T-helper 17 cell (primary cell): ENCODE data around the gene IL31. TPM values are rescaled to one million over a fixed set of nuclear protein-coding genes. Genes with fewer than 3 reads are reported as not detected.
"Not testable (repeated sequence)": the region's sequence is repeated elsewhere in the genome, so short reads cannot be mapped to it uniquely, and the experiment has no call there.

Experiments used
- ATAC-seq: fragments of 150-1000 bp; cut with Tn5 transposase; 2 replicates; pipeline ENCODE4 v1.10.0; 2021; ENCODE audit warnings: mild to moderate bottlenecking, moderate library complexity
- DNase-seq, 3 donors: peaks; one replicate each; pipeline versions ENCODE4 v3.0.0 to v3.0.0-alpha.2; 2020 to 2021
- H3K9me3 ChIP-seq: one replicate; pipeline ENCODE4 v1.7.0; 2013; ENCODE audit warnings: low read length, mild to moderate bottlenecking; ENCODE audit not compliant: control insufficient read depth, poor library complexity, severe bottlenecking
- H3K27ac Mint-ChIP-seq: one replicate; pipeline ENCODE4 v1.8.0; 2022; ENCODE audit warnings: mild to moderate bottlenecking, moderate library complexity, mixed read lengths
- H3K27me3 Mint-ChIP-seq: one replicate; pipeline ENCODE4 v1.8.0; 2022; ENCODE audit warnings: mixed read lengths
- H3K36me3 Mint-ChIP-seq: one replicate; pipeline ENCODE4 v1.8.0; 2022; ENCODE audit warnings: low read depth, mixed read lengths
- H3K4me1 Mint-ChIP-seq: one replicate; pipeline ENCODE4 v1.8.0; 2022; ENCODE audit warnings: mild to moderate bottlenecking, mixed read lengths
- H3K4me3 Mint-ChIP-seq: one replicate; pipeline ENCODE4 v1.8.0; 2022; ENCODE audit warnings: mild to moderate bottlenecking, moderate library complexity, mixed read lengths
- total RNA-seq, 4 donors: library from RNA in 2 of 4; stranded (reverse) in 2 of 4; gene quantifications; one replicate each; pipeline ENCODE4 v1.2.3 and lab custom pipeline; 2022 to 2026

The IL31 gene
- not detected for total RNA-seq
- total RNA-seq (lab: John Stamatoyannopoulos, UW), result 0 reads per million in 2 donors

DNA sequence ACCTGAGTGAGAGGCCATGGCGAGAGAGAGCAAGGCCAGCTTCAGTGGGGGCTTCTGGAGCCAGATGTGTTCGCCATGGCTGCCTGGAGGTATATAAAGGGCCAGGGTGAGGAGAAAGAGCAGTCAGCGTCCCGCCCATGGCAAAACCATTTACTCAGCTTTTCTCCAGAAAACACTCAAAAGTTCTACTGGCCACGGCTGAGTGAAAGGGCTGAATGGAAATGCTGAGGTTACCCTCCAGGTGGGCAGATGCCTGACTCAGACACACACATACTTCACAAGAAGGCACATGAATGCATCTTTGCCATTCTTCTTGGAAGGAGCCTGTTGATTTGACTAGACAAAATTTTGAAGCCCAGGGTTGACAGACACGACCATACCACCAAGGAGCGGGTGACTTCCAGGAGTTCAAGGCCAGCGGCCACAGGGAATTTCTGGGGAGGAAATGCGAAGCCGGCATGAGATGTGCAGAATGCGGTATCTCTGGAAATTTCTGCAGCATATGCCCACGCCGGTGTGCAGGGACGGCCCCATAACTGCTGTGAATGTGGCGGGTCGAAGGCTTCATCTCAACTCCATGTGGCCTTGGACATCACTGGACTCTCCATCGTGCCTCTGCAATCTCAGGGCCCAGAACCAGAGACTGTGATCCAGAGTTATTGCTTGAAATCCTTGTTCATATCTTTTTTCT, at the start of gene IL31:
TSS of gene IL31 (minus strand) at position 67 of the 691 bp plus-strand sequence. CDS start at position 18, 49 bp downstream.
- DNase-seq (no peak), ATAC-seq (no peak)
- Mint-ChIP-seq H3K4me1 (no peaks in the 10 kb centered on the region), H3K4me3 (no peak within 1 kb of the TSS), H3K27ac (no peak within 1 kb of the TSS), H3K27me3 (peaks cover 41% of the 10 kb centered on the region), H3K36me3 (no peaks in the 10 kb centered on the region)
- H3K9me3 ChIP-seq, result no peaks in the 10 kb centered on the region

GRCh38 chr12:122216445-122216844, 42.4 kb upstream of the IL31 start:
- Mint-ChIP-seq H3K36me3 (peaks cover 4% of the 10 kb centered on the region), H3K4me3 (no peak overlapping the region), H3K27ac (no peak overlapping the region), H3K27me3 (no peaks in the 10 kb centered on the region), H3K4me1 (peaks cover 2% of the 10 kb centered on the region)
- no peaks in the 10 kb centered on the region for H3K9me3 ChIP-seq
- no peak for DNase-seq
- no peak for ATAC-seq

- H3K27me3 Mint-ChIP-seq, result no peaks in the 10 kb centered on the region
- DNase-seq, result no peak
- H3K27ac Mint-ChIP-seq, result no peak overlapping the region
- no peak for ATAC-seq
- no peaks in the 10 kb centered on the region for H3K9me3 ChIP-seq
- peaks cover 2% of the 10 kb centered on the region for H3K4me1 Mint-ChIP-seq
- peaks cover 4% of the 10 kb centered on the region for H3K36me3 Mint-ChIP-seq
- no peak overlapping the region for H3K4me3 Mint-ChIP-seq
These were observed 41.8 kb upstream of the IL31 start for GRCh38 chr12:122215771-122216170.

GRCh38 chr12:122208073-122208820, 34.2 kb upstream of the IL31 start:
- Mint-ChIP-seq H3K27me3 (peaks cover 6% of the 10 kb centered on the region), H3K27ac (peak overlapping the region; percentile 86), H3K4me1 (peaks cover 14% of the 10 kb centered on the region), H3K36me3 (peaks cover 3% of the 10 kb centered on the region), H3K4me3 (peak overlapping the region; percentile 41)
- no peaks in the 10 kb centered on the region for H3K9me3 ChIP-seq
- DNase-seq, result no peak
- ATAC-seq, result no peak

- H3K36me3 Mint-ChIP-seq, result peaks cover 3% of the 10 kb centered on the region
- no peak overlapping the region for H3K27ac Mint-ChIP-seq
- H3K9me3 ChIP-seq, result no peaks in the 10 kb centered on the region
- no peak overlapping the region for H3K4me3 Mint-ChIP-seq
- no peak for ATAC-seq
- no peak for DNase-seq
- peaks cover 6% of the 10 kb centered on the region for H3K27me3 Mint-ChIP-seq
- H3K4me1 Mint-ChIP-seq, result peaks cover 17% of the 10 kb centered on the region
These were observed 33.4 kb upstream of the IL31 start for GRCh38 chr12:122207391-122207790.

- Mint-ChIP-seq H3K36me3 (peaks cover 3% of the 10 kb centered on the region), H3K27me3 (peaks cover 6% of the 10 kb centered on the region), H3K27ac (peak overlapping the region; percentile 88), H3K4me3 (no peak overlapping the region), H3K4me1 (peaks cover 17% of the 10 kb centered on the region)
- no peaks in the 10 kb centered on the region for H3K9me3 ChIP-seq
- DNase-seq (no peak), ATAC-seq (no peak)
These were observed 33.0 kb upstream of the IL31 start for GRCh38 chr12:122206976-122207375.

GRCh38 chr12:122206111-122206881, 32.3 kb upstream of the IL31 start:
- peaks cover 6% of the 10 kb centered on the region for H3K27me3 Mint-ChIP-seq
- peaks cover 3% of the 10 kb centered on the region for H3K36me3 Mint-ChIP-seq
- peak overlapping the region; percentile 88 for H3K27ac Mint-ChIP-seq
- ATAC-seq (no peak), DNase-seq (no peak)
- H3K4me3 Mint-ChIP-seq, result peak overlapping the region; percentile 86
- H3K9me3 ChIP-seq, result no peaks in the 10 kb centered on the region
- H3K4me1 Mint-ChIP-seq, result peaks cover 17% of the 10 kb centered on the region

DNA sequence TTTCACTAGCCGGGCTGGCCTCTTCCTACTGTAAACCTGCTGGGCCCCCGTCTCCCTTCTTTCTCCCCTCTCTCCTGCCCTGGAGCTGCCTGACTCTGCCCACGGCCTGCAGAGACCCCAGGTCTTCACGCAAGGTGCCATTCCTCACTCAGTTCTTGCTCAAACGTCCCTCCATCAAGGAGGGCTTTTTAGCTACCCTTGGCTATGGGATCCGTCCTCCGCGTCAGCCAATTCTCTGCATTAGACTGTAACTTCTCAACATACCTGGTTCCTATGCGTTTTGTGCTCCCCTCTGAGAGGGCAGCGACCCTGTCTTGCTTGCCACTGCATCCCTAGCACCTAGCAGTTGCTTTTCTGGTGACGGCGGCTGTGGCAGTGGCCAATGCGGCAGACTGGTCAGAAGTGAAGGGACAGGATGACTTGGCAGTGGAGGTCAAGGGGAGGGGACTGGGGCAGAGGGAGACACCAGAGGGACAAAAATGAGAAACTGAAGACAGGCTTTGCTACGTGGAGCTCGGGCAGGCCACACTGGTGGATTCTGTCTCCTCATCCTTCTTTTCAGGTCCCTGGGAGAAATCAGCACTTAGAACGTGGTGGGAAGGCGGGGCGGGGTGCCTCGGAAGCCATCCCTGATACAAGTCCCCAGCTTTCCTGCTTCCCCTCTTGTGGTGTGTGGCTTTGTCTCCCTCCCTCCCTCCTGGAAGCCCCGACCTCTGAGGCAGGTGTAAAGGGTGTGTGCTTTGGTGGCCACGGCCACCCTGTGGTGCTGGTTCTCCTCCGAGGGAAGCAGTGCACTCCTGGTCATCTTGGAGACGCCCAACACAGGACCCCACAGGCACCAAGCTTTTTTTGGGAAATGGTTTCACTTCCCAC, 31.3 kb upstream of the IL31 start:
- peak overlapping the region; percentile 88 for H3K27ac Mint-ChIP-seq
- DNase-seq (no peak), ATAC-seq (no peak)

DNA sequence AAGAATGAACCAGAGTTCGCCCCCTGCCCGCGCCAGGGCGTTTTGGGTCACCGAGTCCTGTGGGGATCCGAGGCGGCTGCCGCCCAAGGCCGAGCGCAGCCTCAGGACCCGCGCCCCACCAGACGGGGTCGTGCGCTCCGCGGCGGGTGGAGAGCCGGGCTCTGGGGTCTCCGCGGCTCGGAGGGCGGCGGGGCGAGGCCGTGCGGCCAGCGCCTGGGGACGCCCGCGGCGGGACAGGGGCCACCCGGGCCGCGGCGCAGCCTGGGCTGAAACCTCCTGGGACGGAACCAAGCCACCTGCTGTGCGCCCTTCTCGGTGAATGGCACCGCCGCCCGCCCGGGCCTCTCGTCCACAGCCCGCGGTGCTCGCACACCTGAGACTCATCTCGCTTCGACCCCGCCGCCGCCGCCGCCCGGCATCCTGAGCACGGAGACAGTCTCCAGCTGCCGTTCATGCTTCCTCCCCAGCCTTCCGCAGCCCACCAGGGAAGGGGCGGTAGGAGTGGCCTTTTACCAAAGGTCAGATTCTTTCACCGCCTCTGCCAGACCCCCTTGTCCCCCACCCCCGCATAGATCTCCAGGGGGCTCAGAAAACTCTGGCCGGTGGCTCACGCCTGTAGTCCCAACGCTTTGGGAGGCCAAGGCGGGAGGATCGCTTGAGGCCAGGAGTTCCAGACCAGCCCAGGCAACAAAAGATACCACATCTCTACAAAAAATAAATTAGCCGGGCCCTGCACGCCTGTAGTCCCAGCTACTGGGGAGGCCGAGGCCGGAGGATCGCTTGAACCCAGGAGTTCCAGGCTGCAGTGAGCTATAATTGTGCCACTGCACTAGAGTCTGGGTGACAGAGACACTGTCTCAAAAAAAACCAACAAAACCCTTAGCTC, 30.4 kb upstream of the IL31 start:
- H3K9me3 ChIP-seq, result no peaks in the 10 kb centered on the region
- Mint-ChIP-seq H3K36me3 (peaks cover 3% of the 10 kb centered on the region), H3K4me3 (peak overlapping the region; percentile 86), H3K27ac (peak overlapping the region; percentile 88), H3K4me1 (peaks cover 17% of the 10 kb centered on the region), H3K27me3 (peaks cover 9% of the 10 kb centered on the region)
- DNase-seq (no peak), ATAC-seq (peak; percentile 30)

More for the DNA sequence above, 31.3 kb upstream of the IL31 start:
- peaks cover 17% of the 10 kb centered on the region for H3K4me1 Mint-ChIP-seq
- H3K36me3 Mint-ChIP-seq, result peaks cover 3% of the 10 kb centered on the region
- peak overlapping the region; percentile 86 for H3K4me3 Mint-ChIP-seq
- H3K27me3 Mint-ChIP-seq, result peaks cover 6% of the 10 kb centered on the region
- no peaks in the 10 kb centered on the region for H3K9me3 ChIP-seq

DNA sequence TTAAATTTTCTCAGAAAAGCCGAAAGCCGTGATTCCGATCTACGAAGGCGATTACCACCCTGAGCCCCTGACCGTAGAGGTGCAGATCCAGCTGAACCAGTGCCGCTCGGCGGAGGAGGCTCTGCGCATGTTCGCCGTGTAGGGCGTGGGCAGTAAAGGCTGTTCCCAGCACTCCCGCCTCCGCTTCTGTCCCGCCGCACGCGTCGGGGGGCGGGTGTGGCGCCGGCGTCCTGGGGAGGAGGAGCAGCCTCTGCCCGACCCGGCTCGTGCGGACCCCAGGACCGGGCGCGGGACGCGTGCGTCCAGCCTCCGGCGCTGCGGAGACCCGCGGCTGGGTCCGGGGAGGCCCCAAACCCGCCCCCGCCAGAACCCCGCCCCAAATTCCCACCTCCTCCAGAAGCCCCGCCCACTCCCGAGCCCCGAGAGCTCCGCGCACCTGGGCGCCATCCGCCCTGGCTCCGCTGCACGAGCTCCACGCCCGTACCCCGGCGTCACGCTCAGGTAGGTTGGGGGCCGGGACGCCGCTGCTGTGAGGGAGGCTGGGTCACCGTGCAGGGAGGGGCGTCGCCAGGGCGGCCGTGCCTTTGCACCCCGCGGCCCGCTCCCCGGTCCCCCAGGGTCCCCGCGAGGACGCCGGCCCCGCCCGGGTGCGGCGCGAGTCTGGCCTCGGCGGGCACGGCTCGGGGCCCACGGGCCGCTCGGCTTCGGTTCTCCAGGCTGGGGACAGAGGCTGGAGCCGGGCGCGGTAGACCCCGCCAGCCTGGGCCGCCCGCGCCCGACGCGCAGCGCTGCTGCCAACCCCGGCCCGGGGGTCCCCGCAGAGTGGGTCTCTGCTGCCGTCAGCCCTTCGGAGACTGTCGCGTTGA, 29.5 kb upstream of the IL31 start, which contains the start of gene B3GNT4:
TSS of gene B3GNT4 (plus strand) at position 409 of the 866 bp plus-strand sequence. CDS start 910 bp downstream, outside the sequence.
- Mint-ChIP-seq H3K4me3 (peak within 1 kb of the TSS; percentile 86), H3K27ac (peak within 1 kb of the TSS; percentile 88), H3K4me1 (peaks cover 15% of the 10 kb centered on the region), H3K36me3 (peaks cover 2% of the 10 kb centered on the region), H3K27me3 (peaks cover 12% of the 10 kb centered on the region)
- no peaks in the 10 kb centered on the region for H3K9me3 ChIP-seq
- peak; percentile 42 to 65 (median 65) for DNase-seq
- peak; percentile 73 for ATAC-seq

GRCh38 chr12:122202811-122203210, 28.8 kb upstream of the IL31 start:
- H3K36me3 Mint-ChIP-seq, ATAC-seq, H3K9me3 ChIP-seq, DNase-seq, H3K27ac Mint-ChIP-seq: not testable (repeated sequence)
- H3K27me3 Mint-ChIP-seq, result peaks cover 19% of the 10 kb centered on the region
- H3K4me1 Mint-ChIP-seq, result peaks cover 12% of the 10 kb centered on the region
- H3K4me3 Mint-ChIP-seq, result peak overlapping the region; percentile 86
